Fibroblast of skin of left biceps (primary cell): Measurements from ENCODE around the gene CITED4.
"Not testable (repeated sequence)": the region's sequence is repeated elsewhere in the genome, so short reads cannot be mapped to it uniquely, and the experiment has no call there.

Experiments
- DNase-seq, 2 experiments: peaks; one replicate each; pipeline ENCODE4 v3.0.0-alpha.2; 2013; ENCODE audit warnings: low read depth in 2 of 2

Gene CITED4

GRCh38 chr1:40862008-40862863 is at the start of gene CITED4:
TSS of gene CITED4 (minus strand) at chr1:40862363. CDS start at chr1:40862127, 236 bp downstream.
- peak; percentile 69 to 72 for DNase-seq

GRCh38 chr1:40911105-40911504 is 48.9 kb upstream of the CITED4 start:
- no peak for DNase-seq

GRCh38 chr1:40909281-40909680 is 47.1 kb upstream of the CITED4 start:
- no peak for DNase-seq

DNA sequence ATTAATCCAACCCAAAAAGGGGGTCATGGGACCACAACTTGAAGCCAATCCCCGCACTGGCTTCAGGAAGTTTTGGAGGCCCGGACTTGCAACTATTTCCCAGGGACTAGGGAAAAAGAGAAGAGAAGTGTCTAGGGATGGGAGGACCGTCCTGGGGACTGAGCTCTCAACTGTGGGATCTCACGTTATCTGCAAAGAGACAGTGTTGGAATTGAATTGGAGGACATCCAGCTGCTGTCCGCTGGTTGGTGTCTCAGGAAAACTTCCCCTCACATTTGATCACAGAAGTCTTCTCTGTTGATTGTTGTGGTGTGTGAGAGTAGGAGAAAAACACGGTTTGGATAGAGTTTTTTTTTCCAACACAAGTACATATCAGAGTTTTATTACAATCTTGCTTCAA is 46.2 kb upstream of the CITED4 start:
- no peak for DNase-seq

- DNase-seq = no peak
Measured at GRCh38 chr1:40907899-40908298, 45.7 kb upstream of the CITED4 start.

- no peak for DNase-seq
Measured at GRCh38 chr1:40906781-40907400, 44.7 kb upstream of the CITED4 start.

DNA sequence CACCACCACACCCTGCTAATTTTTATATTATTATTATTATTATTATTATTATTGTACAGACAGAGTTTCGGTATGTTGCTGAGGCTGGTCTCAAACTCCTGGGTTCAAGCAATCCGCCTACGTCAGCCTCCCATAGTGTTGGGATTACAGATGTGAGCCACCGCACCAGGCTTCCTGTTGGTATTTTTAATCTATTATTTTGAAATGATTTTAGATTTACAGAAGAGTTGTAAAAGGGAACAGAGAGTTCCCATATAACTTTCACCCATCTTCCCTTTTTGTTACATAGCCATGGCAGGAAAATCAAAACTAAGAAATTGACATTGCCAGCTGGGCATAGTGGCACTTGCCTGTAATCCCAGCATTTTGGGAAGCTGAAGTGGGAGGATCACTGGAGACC is 42.9 kb upstream of the CITED4 start:
- DNase-seq = no peak

DNA sequence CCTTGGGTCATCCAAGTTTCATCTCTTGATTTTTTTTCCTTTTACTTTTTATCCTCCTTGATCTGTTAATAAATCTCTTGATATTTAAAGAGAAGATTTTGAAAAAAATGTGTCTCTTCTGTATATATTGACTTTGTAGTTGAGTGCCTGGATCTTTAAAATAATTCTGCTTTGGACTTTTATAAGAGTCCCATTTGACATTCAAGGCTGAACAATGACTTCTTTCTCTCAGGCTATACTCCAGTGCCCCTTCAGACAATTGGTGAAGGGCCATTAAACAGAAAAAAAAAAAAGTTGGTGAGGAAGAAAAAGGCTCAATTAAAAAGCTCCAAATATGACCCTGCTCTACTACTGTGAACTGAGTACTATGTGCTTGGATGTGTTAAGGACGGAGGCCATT is 40.9 kb upstream of the CITED4 start:
- DNase-seq = no peak

- peak in 1 of 2 experiments; percentile 23 for DNase-seq
Measured at GRCh38 chr1:40901886-40902852, 40.0 kb upstream of the CITED4 start.

- DNase-seq = no peak
Measured at GRCh38 chr1:40899230-40899870, 37.2 kb upstream of the CITED4 start.

DNA sequence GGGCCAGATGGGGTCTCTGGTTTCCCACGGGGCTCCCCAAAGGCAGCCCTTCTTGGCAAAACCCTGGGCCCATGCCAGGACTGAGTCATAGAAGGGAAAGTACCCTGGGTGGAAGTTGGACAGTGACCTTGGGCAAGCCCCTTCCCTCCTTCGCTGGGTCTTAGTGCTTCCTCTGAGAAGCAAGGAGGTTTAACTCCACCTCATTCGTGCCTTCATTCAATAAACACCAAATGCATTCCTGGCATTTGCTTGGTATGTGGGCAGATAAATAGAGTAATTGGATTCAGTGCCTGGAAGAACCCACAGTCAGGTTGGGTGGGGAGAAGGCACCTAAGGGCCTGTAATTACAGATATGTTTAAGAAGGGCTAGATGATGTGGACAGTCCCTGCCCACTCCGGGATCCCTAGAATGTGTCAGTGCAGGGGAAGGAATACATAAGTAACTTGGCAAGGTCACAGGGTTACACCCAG is 36.3 kb upstream of the CITED4 start:
- no peak for DNase-seq

- no peak for DNase-seq
Measured at GRCh38 chr1:40897513-40897912, 35.4 kb upstream of the CITED4 start.

- DNase-seq = no peak
Measured at GRCh38 chr1:40896482-40896881, 34.3 kb upstream of the CITED4 start.

DNA sequence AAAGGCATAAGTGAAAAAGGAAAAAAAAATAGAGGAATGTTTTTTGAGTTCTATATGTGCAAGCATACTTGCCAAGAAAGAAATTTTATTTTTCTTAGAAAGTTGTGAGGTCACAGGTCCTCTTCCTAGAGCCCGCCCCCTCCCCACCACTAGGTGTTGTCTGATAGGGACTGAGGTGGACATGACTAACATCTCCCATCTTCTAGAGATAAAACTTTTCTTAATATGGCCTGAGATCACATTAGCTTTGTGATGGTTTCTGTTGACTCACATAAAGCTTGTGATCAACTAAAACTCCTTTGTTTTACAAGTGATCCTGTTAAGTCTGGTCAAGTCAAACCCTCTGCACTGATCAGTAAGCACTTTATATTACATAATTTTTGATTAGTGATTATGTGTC is 33.4 kb upstream of the CITED4 start:
- DNase-seq = no peak

GRCh38 chr1:40894858-40895257 is 32.7 kb upstream of the CITED4 start:
- not testable (repeated sequence) for DNase-seq

- DNase-seq = no peak
Measured at GRCh38 chr1:40894455-40894854, 32.3 kb upstream of the CITED4 start.

- DNase-seq = no peak
Measured at GRCh38 chr1:40893946-40894345, 31.8 kb upstream of the CITED4 start.

DNA sequence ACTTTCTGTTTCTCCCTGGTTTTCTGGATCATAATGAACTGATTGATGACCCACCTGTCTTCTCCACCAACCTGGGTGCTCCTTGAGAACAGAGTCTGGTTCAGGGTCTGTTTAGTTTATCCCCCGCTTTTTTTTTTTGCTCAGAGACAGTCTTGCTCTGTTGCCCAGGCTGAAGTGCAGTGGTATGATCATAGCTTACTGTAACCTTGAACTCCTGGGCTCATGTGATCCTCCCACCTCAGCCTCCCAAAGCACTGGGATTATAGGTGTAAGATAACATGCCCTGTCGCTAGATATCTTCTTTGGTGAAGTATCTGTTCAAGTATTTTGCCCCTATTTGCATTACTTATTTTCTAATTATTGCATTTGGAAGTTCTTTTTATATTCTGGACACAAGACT is 30.2 kb upstream of the CITED4 start:
- no peak for DNase-seq

DNA sequence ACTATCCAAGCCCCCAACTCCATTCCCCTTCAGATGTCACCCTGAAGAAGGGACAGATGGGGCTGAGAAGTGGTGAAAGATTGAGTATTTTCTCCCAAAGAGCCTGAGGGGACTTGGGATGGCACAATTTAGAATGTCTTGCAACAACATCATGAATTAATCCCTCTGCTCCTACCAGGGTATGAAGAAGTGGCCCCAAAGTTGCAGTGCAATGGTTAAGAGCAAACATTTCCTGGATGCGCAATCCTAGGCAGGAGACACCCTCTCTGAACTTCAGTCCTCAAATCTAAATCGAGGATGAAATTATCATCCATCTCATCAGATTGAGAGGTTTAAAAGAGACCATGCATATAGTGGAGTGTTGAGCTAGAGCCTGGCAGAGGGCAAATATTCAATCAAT is 28.6 kb upstream of the CITED4 start:
- no peak for DNase-seq

DNA sequence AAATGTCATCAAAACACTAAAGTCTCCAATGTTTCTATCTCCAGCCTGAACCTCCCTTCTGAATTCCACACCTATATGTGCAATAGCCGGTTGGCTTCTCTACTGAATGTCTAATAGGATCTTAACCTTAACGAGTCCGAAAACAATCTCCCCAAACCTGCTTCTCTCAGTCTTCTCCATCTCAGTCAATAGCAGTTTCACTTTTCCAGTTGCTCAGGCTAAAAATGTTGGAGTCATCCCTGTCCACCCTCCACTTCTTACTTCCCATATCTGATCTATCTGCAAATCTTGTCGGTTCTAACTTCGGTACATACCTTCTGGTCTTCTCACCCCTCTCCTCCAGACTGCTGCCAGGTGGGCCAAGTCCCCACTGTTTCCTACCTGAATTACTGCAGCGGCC is 25.5 kb upstream of the CITED4 start:
- no peak for DNase-seq

GRCh38 chr1:40887012-40887378 is 24.8 kb upstream of the CITED4 start:
- DNase-seq = no peak
